Kasumi-1 (cell line): ENCODE data around the gene FOXP4.

Experiments used
- DNase-seq, 2 experiments: peaks; one replicate each; lab custom pipeline; 2025; lab: John Stamatoyannopoulos, UW

The FOXP4 gene

DNA sequence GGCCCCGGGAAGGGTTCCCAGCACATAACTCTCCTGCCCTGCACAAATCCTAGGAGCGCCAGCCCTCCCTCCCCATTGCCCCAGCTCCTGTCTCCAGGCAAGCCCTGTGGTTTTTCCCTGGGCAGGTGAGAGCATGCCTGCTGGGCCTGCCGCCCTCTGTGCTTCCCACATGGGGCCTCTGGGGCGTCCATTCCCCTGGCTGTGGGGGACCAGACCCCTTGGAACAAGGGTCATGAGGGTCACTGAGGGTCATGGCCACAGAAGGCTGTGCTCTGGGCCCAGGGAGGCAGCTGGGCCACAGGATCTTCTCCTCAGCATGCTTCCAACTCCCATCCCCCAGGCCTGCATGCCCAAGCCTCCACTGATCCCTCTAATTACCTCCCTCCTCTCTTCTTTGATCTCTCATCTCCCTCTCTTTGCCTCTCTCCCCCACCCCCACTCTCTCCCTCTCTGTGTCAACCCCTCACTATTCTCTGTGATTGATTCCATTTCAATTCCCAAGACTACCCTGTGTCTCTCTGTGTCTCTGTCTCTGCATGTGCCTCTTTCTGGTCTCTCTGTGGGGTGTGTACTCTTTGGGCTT is 98.2 kb downstream of the FOXP4 start:
- no peak for DNase-seq

DNA sequence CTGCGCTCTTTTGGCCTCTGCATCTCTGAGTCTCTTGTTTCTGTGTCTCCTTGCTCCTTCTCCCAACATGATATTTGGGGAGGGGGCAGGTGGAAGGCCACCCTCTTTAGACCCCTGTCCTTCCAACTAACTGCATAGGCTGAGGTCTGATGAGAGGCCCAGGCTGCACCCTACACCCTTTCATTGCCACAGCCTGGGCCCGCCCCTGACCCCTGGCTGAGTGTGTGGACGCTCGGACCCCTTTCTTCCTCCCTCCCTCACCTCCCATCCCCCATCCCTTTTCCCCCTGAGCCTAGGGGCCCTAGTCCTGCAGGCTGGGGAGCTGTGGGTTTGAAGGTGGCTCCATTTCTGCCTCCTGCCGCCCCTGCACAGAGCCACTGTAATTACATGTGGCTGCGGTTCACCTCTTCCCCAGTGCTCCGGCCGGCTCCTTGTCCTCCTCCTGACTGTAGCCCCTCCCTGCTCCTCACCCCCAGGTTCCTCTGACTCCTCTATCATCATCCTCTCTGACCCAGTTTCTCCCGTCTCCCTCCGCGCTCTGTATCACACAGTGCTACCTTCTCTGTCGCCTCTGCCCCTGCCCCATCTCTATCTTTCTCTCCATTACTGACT is 98.9 kb downstream of the FOXP4 start:
- no peak for DNase-seq

DNA sequence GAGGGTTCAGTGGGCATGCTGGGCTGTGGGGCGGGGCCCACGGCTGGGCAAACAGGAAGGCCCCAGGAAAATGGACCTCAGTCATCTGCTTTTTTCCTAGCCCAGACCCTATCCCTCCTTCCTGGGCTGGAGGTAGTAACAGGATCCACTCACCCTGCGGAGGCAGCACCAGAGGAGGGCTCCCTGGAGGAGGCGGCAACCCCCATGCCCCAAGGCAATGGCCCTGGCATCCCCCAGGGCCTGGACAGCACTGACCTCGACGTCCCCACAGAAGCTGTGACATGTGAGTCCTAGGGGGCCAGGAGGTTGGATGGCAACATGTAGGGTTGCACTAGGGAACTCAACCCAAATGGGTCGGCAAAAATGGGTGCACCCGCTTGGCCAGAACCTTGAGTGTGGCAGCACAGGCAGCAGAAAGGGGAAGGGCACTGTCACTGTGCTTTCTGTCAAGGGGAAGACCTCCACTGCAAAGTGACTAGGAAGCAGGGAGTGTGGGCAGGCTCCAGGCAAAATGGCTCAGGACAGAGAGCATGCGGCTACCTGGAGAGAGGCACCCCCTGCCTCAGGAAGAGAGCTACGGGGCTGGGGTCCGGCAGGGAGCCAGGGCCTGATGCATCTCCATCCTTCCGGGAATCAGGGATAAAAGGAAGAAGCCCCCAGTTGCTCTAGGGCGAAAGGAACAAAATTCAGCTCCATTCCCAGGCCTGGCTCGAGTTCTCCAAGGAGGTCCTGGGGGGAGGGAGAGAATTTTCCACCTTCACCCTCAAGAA is 100.0 kb downstream of the FOXP4 start:
- DNase-seq = no peak

DNA sequence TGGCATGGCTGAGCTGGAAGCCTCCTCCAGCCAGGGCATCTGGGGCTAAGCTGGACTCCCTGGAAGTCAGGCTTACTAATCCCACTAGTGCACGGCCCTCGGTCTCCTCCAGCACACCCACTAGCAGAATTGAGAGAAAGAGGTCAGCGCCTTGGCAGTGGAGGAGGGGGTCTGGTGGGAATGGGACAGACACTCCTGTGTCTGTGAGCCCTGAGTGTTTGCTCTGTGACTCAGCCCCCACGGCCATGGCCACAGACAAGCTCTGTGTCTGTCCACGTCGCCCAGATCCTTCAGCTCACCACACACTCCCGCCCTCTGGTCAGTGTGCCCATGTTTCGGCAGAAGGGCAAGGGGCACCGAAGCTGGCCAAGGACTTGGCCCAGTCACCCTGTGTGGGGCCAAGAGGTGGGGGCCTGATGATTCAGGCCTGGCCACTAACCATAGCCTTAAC is 100.9 kb downstream of the FOXP4 start:
- DNase-seq = no peak

DNA sequence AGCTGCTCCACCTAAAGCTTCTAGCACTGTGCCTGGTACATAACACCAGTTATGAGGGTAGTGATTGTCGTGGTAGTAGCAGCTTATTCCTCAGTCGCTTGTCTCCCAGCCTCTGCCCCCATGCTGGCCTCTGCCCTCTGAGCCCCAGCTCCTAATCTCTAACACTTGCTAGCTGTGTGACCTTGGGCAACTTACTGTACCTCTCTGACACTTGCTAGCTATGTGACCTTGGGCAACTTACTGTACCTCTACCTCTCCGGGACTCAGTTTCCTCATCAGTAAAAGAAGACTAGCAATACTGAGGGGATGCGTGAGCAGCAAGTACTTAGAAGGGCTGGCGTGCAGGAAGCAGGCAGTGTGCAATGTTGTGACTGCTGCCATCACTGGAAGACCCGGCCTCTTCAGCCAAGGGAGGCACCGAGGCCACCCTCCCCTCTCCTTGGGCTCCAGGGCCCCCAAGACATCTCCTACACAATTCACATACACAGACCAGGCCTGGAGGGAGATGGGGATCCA is 101.9 kb downstream of the FOXP4 start:
- no peak for DNase-seq

DNA sequence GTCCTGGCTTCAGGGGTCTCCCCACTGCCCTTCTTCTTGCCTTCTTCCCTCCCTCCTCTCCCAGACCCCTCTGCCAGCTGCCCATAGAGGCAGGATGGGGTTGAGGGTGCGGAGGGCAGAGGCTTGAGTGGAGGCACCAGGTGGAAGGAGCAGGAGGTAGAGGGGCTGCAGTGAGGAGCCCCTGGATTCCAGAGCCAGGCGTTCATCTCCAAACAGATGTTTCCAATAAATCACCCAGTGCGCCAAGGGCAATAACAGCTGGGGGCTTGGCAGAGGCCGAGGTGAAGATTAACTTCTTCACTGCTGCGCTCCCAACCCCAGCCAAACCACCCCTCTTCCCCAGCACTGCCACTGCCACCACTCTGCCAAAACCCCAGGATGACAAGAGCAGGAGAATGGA is 102.7 kb downstream of the FOXP4 start:
- DNase-seq = no peak

DNA sequence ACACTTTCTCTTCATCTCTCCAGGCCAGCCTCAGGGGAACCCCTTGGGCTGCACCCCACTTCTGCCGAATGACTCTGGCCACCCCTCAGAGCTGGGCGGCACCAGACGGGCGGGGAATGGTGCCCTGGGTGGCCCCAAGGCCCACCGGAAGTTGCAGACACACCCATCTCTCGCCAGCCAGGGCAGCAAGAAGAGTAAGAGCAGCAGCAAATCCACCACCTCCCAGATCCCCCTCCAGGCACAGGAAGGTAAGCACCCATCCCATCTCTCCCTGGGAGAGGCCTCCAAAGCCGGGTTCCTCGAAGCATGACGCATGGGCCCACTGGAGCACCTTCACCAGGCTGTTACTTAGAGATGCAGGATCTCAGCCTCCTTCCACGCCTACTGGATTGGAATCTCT is 103.4 kb downstream of the FOXP4 start:
- no peak for DNase-seq

DNA sequence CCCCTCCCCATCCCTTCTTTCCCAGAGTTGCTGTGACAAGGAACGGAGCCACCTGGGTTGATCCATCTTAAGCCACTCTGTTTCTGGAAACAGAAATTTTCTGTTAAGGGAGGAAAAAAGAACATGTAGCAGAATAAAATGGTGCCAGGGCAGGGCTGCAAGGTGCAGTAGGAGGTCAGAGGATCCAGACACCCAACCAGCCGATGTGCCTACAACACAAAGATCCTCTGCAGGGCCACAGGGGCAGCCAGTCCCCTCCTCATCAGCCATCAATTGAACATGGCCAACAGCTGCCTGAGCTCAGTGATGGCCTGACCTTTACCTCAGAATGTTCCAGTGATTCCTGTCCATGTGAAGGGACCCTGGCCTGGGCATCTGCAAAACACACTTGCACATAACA is 103.9 kb downstream of the FOXP4 start:
- DNase-seq = no peak

DNA sequence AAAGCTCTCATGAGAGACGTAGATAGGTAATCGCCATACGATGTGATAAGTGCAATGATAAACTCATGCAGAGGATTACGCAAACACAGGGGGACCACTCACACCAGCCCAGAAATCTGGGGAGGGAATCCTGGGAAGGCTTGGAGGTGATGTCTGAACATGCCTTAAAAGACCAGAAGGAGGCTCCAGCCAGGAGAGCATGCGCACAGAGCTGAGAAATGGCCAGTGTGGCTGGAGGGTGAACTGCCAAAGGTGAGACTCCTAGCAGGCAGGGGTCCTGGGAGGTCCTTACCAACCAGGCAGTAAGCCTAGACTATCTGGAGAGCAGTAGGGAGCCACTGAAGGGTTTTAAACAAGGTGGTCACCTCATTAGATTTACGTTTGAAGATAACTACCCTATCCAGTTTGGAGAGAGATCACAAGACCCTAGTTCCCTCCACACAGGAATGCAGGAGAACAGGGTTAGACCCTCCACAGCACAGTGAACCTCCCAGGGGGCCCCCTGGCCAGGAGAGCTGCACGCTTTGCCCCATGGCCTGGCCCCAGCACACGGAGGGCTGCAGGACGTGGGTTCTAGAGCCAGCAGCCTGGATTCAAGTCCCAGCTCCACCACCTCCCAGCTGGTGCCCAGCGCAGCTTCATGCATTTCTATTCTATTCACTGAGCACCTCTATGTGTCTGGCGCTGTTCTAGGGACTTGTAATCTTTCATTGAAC is 105.2 kb downstream of the FOXP4 start:
- no peak for DNase-seq
